ENCODE results near the gene TUT4. TPM values are rescaled to one million over a fixed set of nuclear protein-coding genes. Genes with fewer than 3 reads are reported as not detected.

The TUT4 gene
- total RNA-seq, result 57.6 and 61.2 TPM in 2 replicates

- Mint-ChIP-seq H3K9me3 (no peaks in the 10 kb centered on the region), H3K4me1 (peaks cover 23% of the 10 kb centered on the region), H3K4me3 (no peak within 1 kb of the TSS), H3K36me3 (ENCODE audit: low read depth) (peaks cover 6% of the 10 kb centered on the region), H3K27ac (peak within 1 kb of the TSS; percentile 91), H3K27me3 (peaks cover 2% of the 10 kb centered on the region)
- intact Hi-C loops (cut with micrococcal nuclease), result loop anchor here (1.0 to 10.0 kb wide), 7 partner anchors 29 to 186 kb away; partner anchors contain the start of genes CC2D1B, GPX7, ORC1 and PRPF38A
- DNase-seq, result peak; percentile 93
Observed at GRCh38 chr1:52552505-52553361, at the start of gene TUT4. TSS of gene TUT4 (minus strand) at chr1:52553092. CDS start at chr1:52526280, 26,812 bp downstream.

GRCh38 chr1:52601991-52602855 lies 49.3 kb upstream of the TUT4 start, which contains the start of gene GPX7:
TSS of gene GPX7 (plus strand) at chr1:52602371. CDS start at chr1:52602410, 39 bp downstream.
- intact Hi-C loops (cut with micrococcal nuclease), result loop anchor here (1.0 to 2.0 kb wide), 4 partner anchors 35 to 545 kb away; partner anchors contain the start of genes BTF3L4, CC2D1B and TUT4
- H3K4me3 Mint-ChIP-seq, result peak within 1 kb of the TSS; percentile 84
- peak; percentile 91 for DNase-seq
- no peaks in the 10 kb centered on the region for H3K27me3 Mint-ChIP-seq
- H3K36me3 Mint-ChIP-seq (ENCODE audit: low read depth), result peaks cover 26% of the 10 kb centered on the region
- no peaks in the 10 kb centered on the region for H3K9me3 Mint-ChIP-seq
- H3K4me1 Mint-ChIP-seq, result peaks cover 37% of the 10 kb centered on the region
- H3K27ac Mint-ChIP-seq, result peak within 1 kb of the TSS; percentile 87

- no peak for DNase-seq
- peak overlapping the region; percentile 68 for H3K27ac Mint-ChIP-seq
- H3K4me3 Mint-ChIP-seq, result peak overlapping the region; percentile 83
- H3K4me1 Mint-ChIP-seq, result peaks cover 37% of the 10 kb centered on the region
- peaks cover 19% of the 10 kb centered on the region for H3K36me3 Mint-ChIP-seq (ENCODE audit: low read depth)
- H3K9me3 Mint-ChIP-seq, result no peaks in the 10 kb centered on the region
- peaks cover 2% of the 10 kb centered on the region for H3K27me3 Mint-ChIP-seq
- intact Hi-C loops (cut with micrococcal nuclease), result no loop called here
Observed at GRCh38 chr1:52601519-52601918, 48.6 kb upstream of the TUT4 start.

GRCh38 chr1:52600533-52601179 lies 47.8 kb upstream of the TUT4 start:
- Mint-ChIP-seq H3K27ac (no peak overlapping the region), H3K4me3 (no peak overlapping the region)

GRCh38 chr1:52599236-52599635 lies 46.3 kb upstream of the TUT4 start:
- Mint-ChIP-seq H3K36me3 (ENCODE audit: low read depth) (peaks cover 4% of the 10 kb centered on the region), H3K4me1 (peaks cover 25% of the 10 kb centered on the region), H3K9me3 (no peaks in the 10 kb centered on the region), H3K4me3 (no peak overlapping the region), H3K27ac (no peak overlapping the region), H3K27me3 (peaks cover 7% of the 10 kb centered on the region)
- no peak for DNase-seq
- intact Hi-C loops (cut with micrococcal nuclease), result no loop called here

More at GRCh38 chr1:52600533-52601179, 47.8 kb upstream of the TUT4 start:
- Mint-ChIP-seq H3K4me1 (peaks cover 34% of the 10 kb centered on the region), H3K36me3 (ENCODE audit: low read depth) (peaks cover 11% of the 10 kb centered on the region), H3K27me3 (peaks cover 4% of the 10 kb centered on the region), H3K9me3 (no peaks in the 10 kb centered on the region)
- intact Hi-C loops (cut with micrococcal nuclease), result no loop called here
- DNase-seq, result no peak

- H3K27ac Mint-ChIP-seq, result no peak overlapping the region
- no peak for DNase-seq
- H3K9me3 Mint-ChIP-seq, result no peaks in the 10 kb centered on the region
- intact Hi-C loops (cut with micrococcal nuclease), result no loop called here
- H3K4me3 Mint-ChIP-seq, result no peak overlapping the region
- H3K4me1 Mint-ChIP-seq, result peaks cover 20% of the 10 kb centered on the region
- H3K27me3 Mint-ChIP-seq, result peaks cover 7% of the 10 kb centered on the region
- H3K36me3 Mint-ChIP-seq (ENCODE audit: low read depth), result peaks cover under 1% of the 10 kb centered on the region
Observed at GRCh38 chr1:52598729-52599128, 45.8 kb upstream of the TUT4 start.

GRCh38 chr1:52597912-52598311 lies 45.0 kb upstream of the TUT4 start:
- H3K27ac Mint-ChIP-seq, result no peak overlapping the region
- H3K9me3 Mint-ChIP-seq, result no peaks in the 10 kb centered on the region
- peaks cover 12% of the 10 kb centered on the region for H3K4me1 Mint-ChIP-seq
- no peaks in the 10 kb centered on the region for H3K36me3 Mint-ChIP-seq (ENCODE audit: low read depth)
- H3K27me3 Mint-ChIP-seq, result peaks cover 7% of the 10 kb centered on the region
- intact Hi-C loops (cut with micrococcal nuclease), result no loop called here
- DNase-seq, result no peak
- no peak overlapping the region for H3K4me3 Mint-ChIP-seq

- no peak overlapping the region for H3K27ac Mint-ChIP-seq
- H3K27me3 Mint-ChIP-seq, result peaks cover 7% of the 10 kb centered on the region
- H3K9me3 Mint-ChIP-seq, result no peaks in the 10 kb centered on the region
- no peaks in the 10 kb centered on the region for H3K4me1 Mint-ChIP-seq
- intact Hi-C loops (cut with micrococcal nuclease), result no loop called here
- no peak for DNase-seq
- H3K4me3 Mint-ChIP-seq, result no peak overlapping the region
- no peaks in the 10 kb centered on the region for H3K36me3 Mint-ChIP-seq (ENCODE audit: low read depth)
Observed at GRCh38 chr1:52595061-52595460, 42.2 kb upstream of the TUT4 start.

- Mint-ChIP-seq H3K36me3 (ENCODE audit: low read depth) (no peaks in the 10 kb centered on the region), H3K27ac (no peak overlapping the region), H3K27me3 (peaks cover 10% of the 10 kb centered on the region), H3K9me3 (no peaks in the 10 kb centered on the region), H3K4me1 (no peaks in the 10 kb centered on the region), H3K4me3 (no peak overlapping the region)
- intact Hi-C loops (cut with micrococcal nuclease), result no loop called here
- no peak for DNase-seq
Observed at GRCh38 chr1:52593495-52593894, 40.6 kb upstream of the TUT4 start.

- Mint-ChIP-seq H3K4me1 (no peaks in the 10 kb centered on the region), H3K9me3 (no peaks in the 10 kb centered on the region), H3K27ac (no peak overlapping the region), H3K36me3 (ENCODE audit: low read depth) (no peaks in the 10 kb centered on the region), H3K4me3 (no peak overlapping the region), H3K27me3 (peaks cover 10% of the 10 kb centered on the region)
- DNase-seq, result no peak
- intact Hi-C loops (cut with micrococcal nuclease), result no loop called here
Observed at GRCh38 chr1:52592637-52593323, 39.9 kb upstream of the TUT4 start.

- no peaks in the 10 kb centered on the region for H3K36me3 Mint-ChIP-seq (ENCODE audit: low read depth)
- no peak overlapping the region for H3K4me3 Mint-ChIP-seq
- no peaks in the 10 kb centered on the region for H3K9me3 Mint-ChIP-seq
- no peaks in the 10 kb centered on the region for H3K4me1 Mint-ChIP-seq
- peaks cover 7% of the 10 kb centered on the region for H3K27me3 Mint-ChIP-seq
- DNase-seq, result no peak
- intact Hi-C loops (cut with micrococcal nuclease), result no loop called here
- H3K27ac Mint-ChIP-seq, result no peak overlapping the region
Observed at GRCh38 chr1:52590266-52590665, 37.4 kb upstream of the TUT4 start.

GRCh38 chr1:52588535-52588934 lies 35.6 kb upstream of the TUT4 start:
- peaks cover 4% of the 10 kb centered on the region for H3K27me3 Mint-ChIP-seq
- H3K4me3 Mint-ChIP-seq, result no peak overlapping the region
- no peak for DNase-seq
- H3K9me3 Mint-ChIP-seq, result no peaks in the 10 kb centered on the region
- no peaks in the 10 kb centered on the region for H3K36me3 Mint-ChIP-seq (ENCODE audit: low read depth)
- no peaks in the 10 kb centered on the region for H3K4me1 Mint-ChIP-seq
- no peak overlapping the region for H3K27ac Mint-ChIP-seq
- intact Hi-C loops (cut with micrococcal nuclease), result no loop called here

- Mint-ChIP-seq H3K4me1 (no peaks in the 10 kb centered on the region), H3K36me3 (ENCODE audit: low read depth) (no peaks in the 10 kb centered on the region), H3K27ac (no peak overlapping the region), H3K27me3 (peaks cover 4% of the 10 kb centered on the region), H3K9me3 (no peaks in the 10 kb centered on the region), H3K4me3 (no peak overlapping the region)
- intact Hi-C loops (cut with micrococcal nuclease), result no loop called here
- DNase-seq, result no peak
Observed at GRCh38 chr1:52588027-52588426, 35.1 kb upstream of the TUT4 start.

Data from activated CD4-positive, alpha-beta T cell treated with anti-CD3 and anti-CD28 coated beads, Interleukin-2, amount 10 ng/mL, durations not matched to agents 24 days and 14 days (primary cell).